Ishikawa (cell line): Measurements from ENCODE around the gene RNU6-1.

Source experiments
- CEBPB ChIP-seq: IDR thresholded peaks from 2 replicates; pipeline ENCODE4 v1.6.1; 2012
- CREB1 ChIP-seq: IDR thresholded peaks from 2 replicates; pipeline ENCODE4 v1.6.1; 2012; ENCODE audit warnings: low read depth
- EP300 ChIP-seq: IDR thresholded peaks from 2 replicates; pipeline ENCODE4 v1.6.1; 2012; ENCODE audit warnings: borderline replicate concordance
- FOXM1 ChIP-seq: IDR thresholded peaks from 2 replicates; pipeline ENCODE4 v1.6.1; 2012; ENCODE audit warnings: low read depth, borderline replicate concordance
- REST ChIP-seq: IDR thresholded peaks from 2 replicates; pipeline ENCODE4 v1.6.1; 2012; ENCODE audit warnings: low read depth, mild to moderate bottlenecking
- YY1 ChIP-seq: IDR thresholded peaks from 2 replicates; pipeline ENCODE4 v1.6.1; 2012; ENCODE audit warnings: low read depth
- ZBTB7A ChIP-seq: IDR thresholded peaks from 2 replicates; pipeline ENCODE4 v1.6.1; 2012; ENCODE audit warnings: low read depth
- TF ChIP-seq, protein P1 (sequence below): IDR thresholded peaks from 2 replicates; pipeline ENCODE4 v1.6.1; 2012

DNA sequence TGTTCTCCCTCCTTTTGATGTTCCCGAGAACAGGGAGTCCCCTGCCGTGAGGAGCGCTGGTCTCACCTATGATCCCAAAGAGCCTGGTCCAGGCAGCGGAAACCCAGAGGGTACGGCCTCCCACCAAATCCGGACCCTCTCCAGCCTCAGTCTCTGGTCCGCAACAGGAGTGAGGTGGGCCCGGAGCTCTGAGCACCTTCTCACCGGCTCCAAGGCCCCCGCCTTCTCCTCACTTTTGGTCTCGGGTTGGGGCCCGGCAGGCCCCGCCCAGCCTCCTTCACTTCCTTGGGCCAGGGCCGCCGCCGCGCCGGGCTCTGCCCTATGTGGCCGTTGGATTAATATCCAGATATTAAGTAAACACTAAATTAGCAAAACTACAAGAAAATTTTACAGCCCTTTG is 20.2 kb downstream of the RNU6-1 start:
- TF ChIP-seq, protein P1, sequence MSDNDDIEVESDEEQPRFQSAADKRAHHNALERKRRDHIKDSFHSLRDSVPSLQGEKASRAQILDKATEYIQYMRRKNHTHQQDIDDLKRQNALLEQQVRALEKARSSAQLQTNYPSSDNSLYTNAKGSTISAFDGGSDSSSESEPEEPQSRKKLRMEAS = no peak
- TF ChIP-seq CEBPB = no peak
- TF ChIP-seq REST = 0 out of 2 replicates have a peak, but pooled peaks have one; percentile 15
- no peak for TF ChIP-seq ZBTB7A
- TF ChIP-seq CREB1 = no peak
- no peak for TF ChIP-seq EP300
- no peak for TF ChIP-seq FOXM1
- no peak for TF ChIP-seq YY1
